Spleen (tissue), 13 donors: Measurements from ENCODE around the gene ANXA5. TPM values are rescaled to one million over a fixed set of nuclear protein-coding genes. Genes with fewer than 3 reads are reported as not detected.
A peak's percentile ranks its signal among the peaks of the same experiment; 100 is the strongest.

ENCODE experiments used
- DNase-seq: peaks from one replicate; pipeline ENCODE4 v3.0.0-alpha.2; 2020
- H3K27ac ChIP-seq, 8 donors: fragments of 200-600 bp; sonication (generic) in 7 of 8; 1 replicate in 4 of 8; 2 replicates in 4 of 8; pipeline versions ENCODE4 v1.5.0 to v1.8.0; 2016 to 2021; ENCODE audit warnings: inconsistent platforms in 4 of 8, mild to moderate bottlenecking in 4 of 8, moderate library complexity in 1 of 8
- H3K27me3 ChIP-seq, 7 donors: fragments of 200-600 bp; sonication (generic) in 6 of 7; replicated peaks in 1 of 7; 1 replicate in 4 of 7; 2 replicates in 3 of 7; pipeline versions ENCODE4 v1.5.0 to v1.8.0; 2016 to 2021; ENCODE audit warnings: inconsistent platforms in 3 of 7, mild to moderate bottlenecking in 1 of 7
- H3K36me3 ChIP-seq, 6 donors: fragments of 200-600 bp; sonication (generic) in 5 of 6; 1 replicate in 4 of 6; 2 replicates in 2 of 6; pipeline versions ENCODE4 v1.5.0 to v1.8.0; 2016 to 2021; ENCODE audit warnings: inconsistent platforms in 2 of 6
- H3K4me1 ChIP-seq, 6 donors: fragments of 200-600 bp; sonication (generic) in 5 of 6; 1 replicate in 3 of 6; 2 replicates in 3 of 6; pipeline versions ENCODE4 v1.5.0 to v1.8.0; 2016 to 2021; ENCODE audit warnings: inconsistent platforms in 3 of 6
- H3K4me3 ChIP-seq, 8 donors: fragments of 200-600 bp; sonication (generic) in 7 of 8; 1 replicate in 4 of 8; 2 replicates in 4 of 8; pipeline versions ENCODE4 v1.5.0 to v1.8.0; 2016 to 2021; ENCODE audit warnings: inconsistent platforms in 4 of 8, mild to moderate bottlenecking in 4 of 8, moderate library complexity in 2 of 8
- H3K9me3 ChIP-seq, 8 donors: fragments of 200-600 bp; sonication (generic) in 7 of 8; 1 replicate in 4 of 8; 2 replicates in 4 of 8; pipeline versions ENCODE4 v1.5.0 to v1.8.0; 2016 to 2021; ENCODE audit warnings: inconsistent platforms in 4 of 8
- POLR2A ChIP-seq, 3 donors: fragments of 450-650 bp; IDR thresholded peaks; one replicate each; pipeline ENCODE4 v1.5.1; 2017; ENCODE audit warnings: antibody characterized with exemption in 3 of 3, mild to moderate bottlenecking in 1 of 3
- POLR2AphosphoS5 ChIP-seq, 3 donors: sonication (generic); formaldehyde crosslinking; IDR thresholded peaks; one replicate each; pipeline ENCODE4 v1.5.1; 2017; ENCODE audit warnings: antibody characterized with exemption in 3 of 3
- WGBS, 5 donors: extraction: QIAGEN DNeasy Blood & Tissue Kit in 3 of 5; methylation state at CpG; one replicate each; pipeline versions ENCODE4 v1.1.5 to v1.1.7; 2013 to 2018; 5-methylcytosine and 5-hydroxymethylcytosine counted together
- intact Hi-C: fragments of 100-400 bp; cut with DNase I; formaldehyde crosslinking; loops from one replicate; pipeline ENCODE4 v1.15.0; 2023; ENCODE audit warnings: low total_unique reads
- long read RNA-seq, 2 donors: transcript quantifications; one replicate each; lab custom pipeline, GENCODE V29; 2026
- polyA plus RNA-seq, 3 donors: library from polyadenylated mRNA; stranded (reverse); fragments of 200-250 nt; gene quantifications; one replicate each; pipeline ENCODE4 v1.2.1, GENCODE V29; 2013
- total RNA-seq, 7 donors: library from RNA; depleted of rRNA in 3 of 7; stranded (reverse); fragments of >200 nt in 3 of 7; fragmentation: NEBNext Ultra II Directional in 4 of 7; extraction: Animal tissue kit (Norgen Biotek cat#: 25700) in 4 of 7; gene quantifications; one replicate each; pipeline versions ENCODE4 v1.1.0 to v1.2.1, GENCODE V29; 2016 to 2021
- TF ChIP-seq, protein P1 (sequence below), 11 experiments: fragments of 200-600 bp in 7 of 11; fragments of 450-650 bp in 4 of 11; sonication (generic) in 4 of 11; IDR thresholded peaks in 8 of 11; conservative IDR thresholded peaks in 3 of 11; 1 replicate in 7 of 11; 2 replicates in 4 of 11; pipeline versions ENCODE4 v1.4.0 to v1.8.0; 2016 to 2021; ENCODE audit warnings: antibody characterized with exemption in 11 of 11, inconsistent platforms in 4 of 11, mild to moderate bottlenecking in 1 of 11
- donor health status: healthy with polysubstance abuse.
- donor health status: DM: no; HTN: no; CAD: no; lungs with moderate emphysema.
- donor health status: DM: no; HTN: no; CAD: no.
- donor health status: Bipolar disorder and iron deficiency.
- donor health status: healthy.
- donor health status: DM: no; HTN: no; CAD: no.
- donor health status: DM: yes; HTN: yes; CAD: no.

ANXA5 gene
- 100 to 1,000 TPM; 189 to 269 (median 231) TPM for total RNA-seq
- polyA plus RNA-seq, result 100 to 1,000 TPM; 118 to 220 (median 175) TPM
- long read RNA-seq, donor 1, transcript ANXA5-205 (6 exons, 1,083 nt), result minor isoform, 6 of 298 reads
- long read RNA-seq, donor 1, transcript ANXA5-201 (13 exons, 1,762 nt), result major isoform, 137 of 298 reads
- long read RNA-seq, donor 1, transcript ANXA5-207 (6 exons, 868 nt), result minor isoform, 6 of 298 reads
- long read RNA-seq, donor 1, partial matches to known transcripts, result 141 of 298 reads
- long read RNA-seq, donor 1, other reads (novel, unspliced or antisense), result 7 of 298 reads
- long read RNA-seq, donor 2, transcript ANXA5-201 (13 exons, 1,762 nt), result major isoform, 94 of 204 reads
- long read RNA-seq, donor 2, partial matches to known transcripts, result 101 of 204 reads
- long read RNA-seq, donor 2, other reads (novel, unspliced or antisense), result 5 of 204 reads

DNA sequence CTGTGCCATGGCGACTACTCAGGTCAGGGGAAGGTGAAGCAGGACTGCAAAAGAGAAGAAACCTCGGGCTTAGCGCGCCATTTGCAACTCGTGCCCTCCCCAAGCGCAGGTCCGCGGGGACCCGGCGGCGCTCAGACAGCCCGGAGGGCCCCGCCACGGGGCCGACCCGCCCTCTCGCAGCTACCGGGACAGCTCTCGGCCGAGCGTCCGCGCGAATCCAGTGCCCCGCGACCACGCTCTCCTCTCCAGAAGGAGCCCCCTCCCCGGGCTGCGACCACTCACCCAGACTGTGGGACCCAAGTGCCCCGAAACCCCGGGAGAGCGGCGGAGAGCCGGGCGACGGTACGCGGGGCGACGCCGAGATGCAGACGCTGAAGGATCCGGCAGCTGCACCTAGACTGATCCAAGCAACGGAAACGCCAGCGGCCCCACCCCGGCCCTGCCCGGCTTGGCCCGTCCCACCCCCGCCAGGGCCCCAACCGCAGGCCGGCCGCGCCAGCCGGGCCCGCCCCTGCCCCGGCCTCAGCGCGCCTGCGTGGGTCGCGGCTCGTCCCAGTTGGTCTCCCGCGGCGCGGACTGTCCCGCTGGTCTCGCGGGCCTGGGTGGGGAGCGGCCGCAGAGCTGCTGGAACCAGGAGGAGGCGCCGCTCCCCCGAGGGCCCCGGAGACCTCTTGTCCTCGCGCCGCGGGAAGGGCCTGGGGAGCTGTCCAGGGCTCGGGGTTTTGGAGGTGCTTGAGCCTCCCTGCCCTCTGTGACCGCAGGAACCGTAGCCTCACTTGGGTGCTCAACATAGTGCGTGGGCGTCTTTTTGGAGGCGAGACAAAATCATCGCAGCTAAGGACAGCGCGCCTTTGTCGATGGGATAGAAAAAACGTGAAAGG, at the start of gene ANXA5:
TSS of gene ANXA5 (minus strand) at position 400 of the 881 bp plus-strand sequence. CDS start at position 9, 391 bp downstream.
- intact Hi-C loops, result no loop called here
- WGBS, 5 donors, result 0 to 1% (median 1%) methylated on average over 38 to 91 of the region's 91 CpGs
- Histone ChIP-seq H3K36me3 (peaks cover 0 to 19% (median 0%) of the 10 kb centered on the region in 6 donors), H3K4me3 (peak within 1 kb of the TSS; percentile 79 to 98 (median 95)), H3K27me3 (no peaks in the 10 kb centered on the region), H3K9me3 (no peaks in the 10 kb centered on the region), H3K4me1 (peaks cover 4 to 57% (median 43%) of the 10 kb centered on the region in 6 donors), H3K27ac (peak within 1 kb of the TSS; percentile 87 to 97 (median 94))
- peak; percentile 96 for DNase-seq
- TF ChIP-seq POLR2A (IDR thresholded peaks at IDR 0.05) (peak in 1 of 3 donors; percentile 36), POLR2AphosphoS5 (IDR thresholded peaks at IDR 0.05) (peak; percentile 77 to 89 (median 88))
- TF ChIP-seq, protein P1, sequence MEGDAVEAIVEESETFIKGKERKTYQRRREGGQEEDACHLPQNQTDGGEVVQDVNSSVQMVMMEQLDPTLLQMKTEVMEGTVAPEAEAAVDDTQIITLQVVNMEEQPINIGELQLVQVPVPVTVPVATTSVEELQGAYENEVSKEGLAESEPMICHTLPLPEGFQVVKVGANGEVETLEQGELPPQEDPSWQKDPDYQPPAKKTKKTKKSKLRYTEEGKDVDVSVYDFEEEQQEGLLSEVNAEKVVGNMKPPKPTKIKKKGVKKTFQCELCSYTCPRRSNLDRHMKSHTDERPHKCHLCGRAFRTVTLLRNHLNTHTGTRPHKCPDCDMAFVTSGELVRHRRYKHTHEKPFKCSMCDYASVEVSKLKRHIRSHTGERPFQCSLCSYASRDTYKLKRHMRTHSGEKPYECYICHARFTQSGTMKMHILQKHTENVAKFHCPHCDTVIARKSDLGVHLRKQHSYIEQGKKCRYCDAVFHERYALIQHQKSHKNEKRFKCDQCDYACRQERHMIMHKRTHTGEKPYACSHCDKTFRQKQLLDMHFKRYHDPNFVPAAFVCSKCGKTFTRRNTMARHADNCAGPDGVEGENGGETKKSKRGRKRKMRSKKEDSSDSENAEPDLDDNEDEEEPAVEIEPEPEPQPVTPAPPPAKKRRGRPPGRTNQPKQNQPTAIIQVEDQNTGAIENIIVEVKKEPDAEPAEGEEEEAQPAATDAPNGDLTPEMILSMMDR (IDR thresholded peaks at IDR 0.05 in 8 of 11, conservative IDR thresholded peaks at IDR 0.05 in 3 of 11), result peak in 4 of 11 experiments; percentile 30 to 39 (median 34)

DNA sequence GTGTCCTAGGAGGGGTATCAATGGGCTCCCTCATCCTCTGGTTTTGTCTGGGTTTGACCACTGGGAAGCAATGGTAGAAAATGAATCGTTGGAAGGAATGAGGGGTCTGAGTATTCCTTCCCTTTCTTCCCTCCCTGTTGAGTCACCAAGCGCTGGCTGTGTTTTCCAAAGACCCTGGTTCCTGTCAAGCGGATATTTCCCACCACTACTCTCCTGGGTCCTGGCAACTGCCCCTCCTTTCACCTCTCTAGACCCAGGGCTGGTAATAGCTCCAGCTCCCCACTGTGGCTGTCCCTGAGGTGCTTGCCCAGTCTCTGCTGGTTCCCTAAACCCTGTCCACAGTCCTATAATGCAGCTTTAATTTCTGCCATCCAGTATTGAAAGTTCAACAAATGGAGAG, 46.0 kb upstream of the ANXA5 start:
- no peak for DNase-seq
- Histone ChIP-seq H3K36me3 (no peaks in the 10 kb centered on the region), H3K4me3 (no peak overlapping the region), H3K27me3 (no peaks in the 10 kb centered on the region), H3K27ac (no peak overlapping the region), H3K9me3 (no peaks in the 10 kb centered on the region), H3K4me1 (no peaks in the 10 kb centered on the region)
- TF ChIP-seq, protein P1 (IDR thresholded peaks at IDR 0.05 in 8 of 11, conservative IDR thresholded peaks at IDR 0.05 in 3 of 11), result no peak
- TF ChIP-seq POLR2AphosphoS5 (IDR thresholded peaks at IDR 0.05), result no peak
- intact Hi-C loops, result no loop called here
- WGBS, 5 donors, result 53 to 77% (median 69%) methylated on average over 3 of the region's 3 CpGs

DNA sequence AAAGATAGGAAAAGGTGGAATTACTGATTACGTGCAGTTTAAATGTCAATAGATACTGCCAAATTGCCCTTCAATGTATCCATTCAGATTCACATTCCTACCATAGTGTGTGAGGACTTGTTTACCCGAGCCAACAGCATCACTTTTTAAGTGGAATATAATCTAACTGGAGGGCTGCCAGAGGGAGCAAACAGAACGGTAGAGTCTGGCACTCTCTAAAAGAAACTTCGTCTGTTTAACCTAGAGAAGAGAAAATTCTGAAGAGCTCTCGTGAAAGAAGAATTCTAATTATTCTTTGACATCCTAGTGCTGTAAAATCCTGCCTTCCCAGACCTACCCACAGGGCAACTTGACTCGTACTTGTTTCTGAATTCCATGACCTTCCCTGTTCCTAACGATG, 45.0 kb upstream of the ANXA5 start:
- intact Hi-C loops, result no loop called here
- 56 to 82% (median 63%) methylated on average over 7 of the region's 7 CpGs for WGBS, 5 donors
- no peaks in the 10 kb centered on the region for H3K4me1 ChIP-seq
- H3K9me3 ChIP-seq, result no peaks in the 10 kb centered on the region
- TF ChIP-seq, protein P1 (IDR thresholded peaks at IDR 0.05 in 8 of 11, conservative IDR thresholded peaks at IDR 0.05 in 3 of 11), result no peak
- TF ChIP-seq POLR2A (IDR thresholded peaks at IDR 0.05) (no peak), POLR2AphosphoS5 (IDR thresholded peaks at IDR 0.05) (no peak)
- H3K36me3 ChIP-seq, result no peaks in the 10 kb centered on the region
- no peak overlapping the region for H3K4me3 ChIP-seq
- no peak overlapping the region for H3K27ac ChIP-seq
- no peaks in the 10 kb centered on the region for H3K27me3 ChIP-seq
- no peak for DNase-seq
